ENCODE data around the gene ELF4. TPM values are rescaled to one million over a fixed set of nuclear protein-coding genes. Genes with fewer than 3 reads are reported as not detected.

ELF4 gene
- total and polyA plus RNA-seq, 10 of the 15 experiments (the other 5 are each of a cell fraction or from before 2014, with no cell fraction given), result 4.0 to 36.7 (median 22.6) TPM

GRCh38 chrX:130118441-130119311 is 8.4 kb upstream of the ELF4 start:
- Histone ChIP-seq H3K27ac (ENCODE audit: control insufficient read depth, insufficient read depth) (no peak overlapping the region), H3K4me3 (no peak overlapping the region), H3K27me3 (replicated peaks in 1 of 2; ENCODE audit: control insufficient read depth in 2 of 2, insufficient read depth in 2 of 2, low read length in 1 of 2) (no peaks in the 10 kb centered on the region), H3K4me2 (ENCODE audit: control insufficient read depth, insufficient read depth) (0 out of 2 replicates have a peak overlapping the region, but pooled peaks have one; percentile 23), H2AFZ (ENCODE audit: control insufficient read depth, low read depth, low read length) (no peak overlapping the region), H3K36me3 (ENCODE audit: control insufficient read depth in 2 of 2, insufficient read depth in 2 of 2, low read length in 1 of 2) (no peaks in the 10 kb centered on the region), H3K9me3 (replicated peaks; ENCODE audit: control insufficient read depth, insufficient read depth, low read length) (no peaks in the 10 kb centered on the region), H4K20me1 (ENCODE audit: control insufficient read depth, insufficient read depth) (no peaks in the 10 kb centered on the region), H3K4me1 (ENCODE audit: control insufficient read depth, insufficient read depth, low read length) (peaks cover 42% of the 10 kb centered on the region), H3K79me2 (ENCODE audit: control insufficient read depth, insufficient read depth, low read length) (no peaks in the 10 kb centered on the region), H3K9ac (ENCODE audit: control insufficient read depth, insufficient read depth, low read length) (no peak overlapping the region)
- in situ Hi-C loops (cut with MboI) (no loop called here), intact Hi-C loops (cut with micrococcal nuclease; ENCODE audit: unreplicated experiment) (no loop called here)
- ChIA-PET SMC1A (ENCODE audit: uncharacterized antibody, unreplicated experiment) (interaction anchor here (1.0 to 5.3 kb wide), 7 partner anchors 11 to 58 kb away, joined by 3 to 68 read pairs (median 5); no protein-coding TSS in a partner anchor), RAD21 (ENCODE audit: unreplicated experiment) (interaction anchor here (0.5 to 5.6 kb wide), 9 partner anchors 10 to 193 kb away, joined by 3 to 75 read pairs (median 6); no protein-coding TSS in a partner anchor), POLR2A (interaction anchor here (1.0 to 3.1 kb wide), 4 partner anchors 10 to 55 kb away, joined by 3 to 23 read pairs (median 7); no protein-coding TSS in a partner anchor), CTCF (interaction anchor here (1.1 to 6.4 kb wide), 5 partner anchors 12 to 70 kb away, joined by 3 to 75 read pairs (median 4); no protein-coding TSS in a partner anchor)
- FAIRE-seq (no peak), ATAC-seq (peak; percentile 10), DNase-seq (ENCODE audit: low read depth, low spot score) (no peak)
- BruUV-seq (replicated peaks), result no TSS peak
- 50% methylated on average over 21 of the region's 21 CpGs for WGBS (ENCODE audit: insufficient coverage, insufficient replicate concordance, low lambda C conversion rate, missing lambda C conversion rate)
- TF ChIP-seq RUNX3 (IDR thresholded peaks at IDR 0.05; ENCODE audit: low read length) (peak; percentile 23; the same call in 1 of the 2 replicates), SPI1 (IDR thresholded peaks at IDR 0.05; ENCODE audit: borderline replicate concordance, insufficient read depth, low read depth, low read length) (peak; percentile 27; the same call in 1 of the 2 replicates), LARP7 (IDR thresholded peaks at IDR 0.05) (no peak), KDM1A (IDR thresholded peaks at IDR 0.05; ENCODE audit: borderline replicate concordance) (no peak), NFIC (IDR thresholded peaks at IDR 0.05; ENCODE audit: low read depth, low read length) (0 out of 2 replicates have a peak, but pooled peaks have one; percentile 30), POLR2AphosphoS2 (IDR thresholded peaks at IDR 0.05; ENCODE audit: low read depth, low read length) (no peak), TCF12 (IDR thresholded peaks at IDR 0.05; ENCODE audit: low read depth, low read length) (0 out of 2 replicates have a peak, but pooled peaks have one; percentile 25), EED (IDR thresholded peaks at IDR 0.05; ENCODE audit: low read depth) (peak; percentile 55), MYB (IDR thresholded peaks at IDR 0.05; ENCODE audit: borderline replicate concordance, low read depth, low read length) (no peak), ZNF274 (IDR thresholded peaks at IDR 0.05; ENCODE audit: insufficient read depth, insufficient read length) (no peak), FOXM1 (IDR thresholded peaks at IDR 0.05; ENCODE audit: low read depth, low read length) (0 out of 2 replicates have a peak, but pooled peaks have one; percentile 31)
- TF ChIP-seq, protein P1, sequence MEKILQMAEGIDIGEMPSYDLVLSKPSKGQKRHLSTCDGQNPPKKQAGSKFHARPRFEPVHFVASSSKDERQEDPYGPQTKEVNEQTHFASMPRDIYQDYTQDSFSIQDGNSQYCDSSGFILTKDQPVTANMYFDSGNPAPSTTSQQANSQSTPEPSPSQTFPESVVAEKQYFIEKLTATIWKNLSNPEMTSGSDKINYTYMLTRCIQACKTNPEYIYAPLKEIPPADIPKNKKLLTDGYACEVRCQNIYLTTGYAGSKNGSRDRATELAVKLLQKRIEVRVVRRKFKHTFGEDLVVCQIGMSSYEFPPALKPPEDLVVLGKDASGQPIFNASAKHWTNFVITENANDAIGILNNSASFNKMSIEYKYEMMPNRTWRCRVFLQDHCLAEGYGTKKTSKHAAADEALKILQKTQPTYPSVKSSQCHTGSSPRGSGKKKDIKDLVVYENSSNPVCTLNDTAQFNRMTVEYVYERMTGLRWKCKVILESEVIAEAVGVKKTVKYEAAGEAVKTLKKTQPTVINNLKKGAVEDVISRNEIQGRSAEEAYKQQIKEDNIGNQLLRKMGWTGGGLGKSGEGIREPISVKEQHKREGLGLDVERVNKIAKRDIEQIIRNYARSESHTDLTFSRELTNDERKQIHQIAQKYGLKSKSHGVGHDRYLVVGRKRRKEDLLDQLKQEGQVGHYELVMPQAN (conservative IDR thresholded peaks at IDR 0.05), result no peak
- TF ChIP-seq, protein P2, sequence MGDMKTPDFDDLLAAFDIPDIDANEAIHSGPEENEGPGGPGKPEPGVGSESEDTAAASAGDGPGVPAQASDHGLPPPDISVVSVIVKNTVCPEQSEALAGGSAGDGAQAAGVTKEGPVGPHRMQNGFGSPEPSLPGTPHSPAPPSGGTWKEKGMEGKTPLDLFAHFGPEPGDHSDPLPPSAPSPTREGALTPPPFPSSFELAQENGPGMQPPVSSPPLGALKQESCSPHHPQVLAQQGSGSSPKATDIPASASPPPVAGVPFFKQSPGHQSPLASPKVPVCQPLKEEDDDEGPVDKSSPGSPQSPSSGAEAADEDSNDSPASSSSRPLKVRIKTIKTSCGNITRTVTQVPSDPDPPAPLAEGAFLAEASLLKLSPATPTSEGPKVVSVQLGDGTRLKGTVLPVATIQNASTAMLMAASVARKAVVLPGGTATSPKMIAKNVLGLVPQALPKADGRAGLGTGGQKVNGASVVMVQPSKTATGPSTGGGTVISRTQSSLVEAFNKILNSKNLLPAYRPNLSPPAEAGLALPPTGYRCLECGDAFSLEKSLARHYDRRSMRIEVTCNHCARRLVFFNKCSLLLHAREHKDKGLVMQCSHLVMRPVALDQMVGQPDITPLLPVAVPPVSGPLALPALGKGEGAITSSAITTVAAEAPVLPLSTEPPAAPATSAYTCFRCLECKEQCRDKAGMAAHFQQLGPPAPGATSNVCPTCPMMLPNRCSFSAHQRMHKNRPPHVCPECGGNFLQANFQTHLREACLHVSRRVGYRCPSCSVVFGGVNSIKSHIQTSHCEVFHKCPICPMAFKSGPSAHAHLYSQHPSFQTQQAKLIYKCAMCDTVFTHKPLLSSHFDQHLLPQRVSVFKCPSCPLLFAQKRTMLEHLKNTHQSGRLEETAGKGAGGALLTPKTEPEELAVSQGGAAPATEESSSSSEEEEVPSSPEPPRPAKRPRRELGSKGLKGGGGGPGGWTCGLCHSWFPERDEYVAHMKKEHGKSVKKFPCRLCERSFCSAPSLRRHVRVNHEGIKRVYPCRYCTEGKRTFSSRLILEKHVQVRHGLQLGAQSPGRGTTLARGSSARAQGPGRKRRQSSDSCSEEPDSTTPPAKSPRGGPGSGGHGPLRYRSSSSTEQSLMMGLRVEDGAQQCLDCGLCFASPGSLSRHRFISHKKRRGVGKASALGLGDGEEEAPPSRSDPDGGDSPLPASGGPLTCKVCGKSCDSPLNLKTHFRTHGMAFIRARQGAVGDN (IDR thresholded peaks at IDR 0.05), result no peak

Measured in GM12878 (cell line).